Activated CD4-positive, alpha-beta memory T cell treated with anti-CD3 and anti-CD28 coated beads for 36 hours (primary cell): ENCODE data around the gene PCSK2. TPM values are rescaled to one million over a fixed set of nuclear protein-coding genes. Genes with fewer than 3 reads are reported as not detected.

Source experiments
- CTCF ChIA-PET: fragments of 350-600 bp; sonication (Branson Sonifier 250); formaldehyde crosslinking; loops from one replicate; lab custom pipeline; 2021; ENCODE audit warnings: antibody characterized with exemption, inconsistent platforms; lab: Charles Lee
- POLR2A ChIA-PET: fragments of 350-600 bp; sonication (Branson Sonifier 250); formaldehyde crosslinking; loops from one replicate; lab custom pipeline; 2021; ENCODE audit warnings: antibody characterized with exemption; lab: Charles Lee
- DNase-seq: peaks from one replicate; pipeline ENCODE4 v3.0.0-alpha.2; 2020
- H3K27ac Mint-ChIP-seq: one replicate; pipeline ENCODE4 v1.8.0; 2021; ENCODE audit warnings: mixed read lengths
- H3K27me3 Mint-ChIP-seq: one replicate; pipeline ENCODE4 v1.8.0; 2021; ENCODE audit warnings: mixed read lengths
- H3K36me3 Mint-ChIP-seq: one replicate; pipeline ENCODE4 v1.8.0; 2021; ENCODE audit warnings: mixed read lengths
- H3K4me1 Mint-ChIP-seq: one replicate; pipeline ENCODE4 v1.8.0; 2021; ENCODE audit warnings: low read depth, mixed read lengths
- H3K4me3 Mint-ChIP-seq: one replicate; pipeline ENCODE4 v1.8.0; 2021; ENCODE audit warnings: mild to moderate bottlenecking, mixed read lengths
- H3K9me3 Mint-ChIP-seq: one replicate; pipeline ENCODE4 v1.8.0; 2021; ENCODE audit warnings: mixed read lengths
- intact Hi-C: fragments of 100-400 bp; cut with micrococcal nuclease; formaldehyde crosslinking; loops from one replicate; pipeline ENCODE4 v1.15.1; 2023
- total RNA-seq, 2 experiments: library from RNA; stranded (reverse); gene quantifications; one replicate each; pipeline ENCODE4 v1.2.3, GENCODE V29; 2021

The PCSK2 gene
- total RNA-seq, 2 experiments from 2014 or later = not detected

- Mint-ChIP-seq H3K4me3 (no peak overlapping the region), H3K36me3 (no peaks in the 10 kb centered on the region), H3K9me3 (no peaks in the 10 kb centered on the region), H3K27ac (no peak overlapping the region), H3K4me1 (peaks cover 8% of the 10 kb centered on the region), H3K27me3 (peaks cover 3% of the 10 kb centered on the region)
- intact Hi-C loops = no loop called here
- CTCF ChIA-PET = interaction anchor here (1.1 kb wide), 1 partner anchor 21 kb away, joined by 3 read pairs; no protein-coding TSS in a partner anchor
- peak; percentile 33 for DNase-seq
- POLR2A ChIA-PET = no interaction called here
These were observed 298.8 kb downstream of the PCSK2 start for GRCh38 chr20:17525650-17526049.

GRCh38 chr20:17529586-17529985 lies 302.7 kb downstream of the PCSK2 start:
- DNase-seq = no peak
- H3K9me3 Mint-ChIP-seq = no peaks in the 10 kb centered on the region
- ChIA-PET CTCF (interaction anchor here (1.3 to 3.2 kb wide), 3 partner anchors 16 to 409 kb away, joined by 3 to 18 read pairs (median 6); no protein-coding TSS in a partner anchor), POLR2A (no interaction called here)
- intact Hi-C loops = no loop called here
- H3K27ac Mint-ChIP-seq = no peak overlapping the region
- no peak overlapping the region for H3K4me3 Mint-ChIP-seq
- H3K4me1 Mint-ChIP-seq = peaks cover 17% of the 10 kb centered on the region
- peaks cover 3% of the 10 kb centered on the region for H3K27me3 Mint-ChIP-seq
- no peaks in the 10 kb centered on the region for H3K36me3 Mint-ChIP-seq

GRCh38 chr20:17530153-17530552 lies 303.3 kb downstream of the PCSK2 start:
- ChIA-PET POLR2A (no interaction called here), CTCF (interaction anchor here (1.3 to 3.2 kb wide), 5 partner anchors 16 to 409 kb away, joined by 3 to 18 read pairs (median 6); partner anchors contain the start of gene RRBP1)
- Mint-ChIP-seq H3K4me1 (peaks cover 17% of the 10 kb centered on the region), H3K4me3 (peak overlapping the region; percentile 26), H3K27me3 (peaks cover 3% of the 10 kb centered on the region), H3K27ac (no peak overlapping the region), H3K36me3 (no peaks in the 10 kb centered on the region), H3K9me3 (no peaks in the 10 kb centered on the region)
- DNase-seq = no peak
- intact Hi-C loops = loop anchor here (2.0 to 10.0 kb wide), 4 partner anchors 137 to 605 kb away; partner anchors contain the start of genes KAT14, MGME1, PET117 and RRBP1

- H3K4me1 Mint-ChIP-seq = peaks cover 17% of the 10 kb centered on the region
- intact Hi-C loops = loop anchor here (1.0 to 10.0 kb wide), 5 partner anchors 26 to 604 kb away; partner anchors contain the start of genes KAT14, MGME1, PET117 and RRBP1
- ChIA-PET CTCF (interaction anchor here (0.6 to 3.2 kb wide), 13 partner anchors 17 to 408 kb away, joined by 3 to 18 read pairs (median 3); partner anchors contain the start of genes DSTN and RRBP1), POLR2A (interaction anchor here (1.4 to 1.6 kb wide), 2 partner anchors 12 to 151 kb away, joined by 5 read pairs; partner anchors contain the start of gene RRBP1)
- peak within 1 kb of the TSS; percentile 70 for H3K27ac Mint-ChIP-seq
- H3K9me3 Mint-ChIP-seq = no peaks in the 10 kb centered on the region
- H3K27me3 Mint-ChIP-seq = peaks cover 3% of the 10 kb centered on the region
- peak within 1 kb of the TSS; percentile 88 for H3K4me3 Mint-ChIP-seq
- DNase-seq = peak; percentile 72
- H3K36me3 Mint-ChIP-seq = no peaks in the 10 kb centered on the region
These were observed 304.1 kb downstream of the PCSK2 start, which contains the start of gene BFSP1 for GRCh38 chr20:17530716-17531664. Gene BFSP1 (minus strand): TSS chr20:17531379. CDS start chr20:17531329, 50 bp downstream.

GRCh38 chr20:17531665-17532025 lies 304.8 kb downstream of the PCSK2 start:
- H3K4me3 Mint-ChIP-seq = peak overlapping the region; percentile 88
- H3K27ac Mint-ChIP-seq = peak overlapping the region; percentile 70
- POLR2A ChIA-PET = interaction anchor here (1.4 to 1.6 kb wide), 2 partner anchors 13 to 151 kb away, joined by 5 read pairs; partner anchors contain the start of gene RRBP1
- no peaks in the 10 kb centered on the region for H3K36me3 Mint-ChIP-seq
- H3K27me3 Mint-ChIP-seq = peaks cover 3% of the 10 kb centered on the region
- CTCF ChIA-PET = interaction anchor here (0.6 to 3.2 kb wide), 10 partner anchors 23 to 372 kb away, joined by 3 to 18 read pairs (median 3); partner anchors contain the start of genes DSTN and RRBP1
- intact Hi-C loops = loop anchor here (1.0 to 10.0 kb wide), 5 partner anchors 26 to 603 kb away; partner anchors contain the start of genes KAT14, MGME1, PET117 and RRBP1
- H3K4me1 Mint-ChIP-seq = peaks cover 17% of the 10 kb centered on the region
- no peak for DNase-seq
- no peaks in the 10 kb centered on the region for H3K9me3 Mint-ChIP-seq

GRCh38 chr20:17533396-17533795 lies 306.6 kb downstream of the PCSK2 start:
- no peak overlapping the region for H3K4me3 Mint-ChIP-seq
- H3K9me3 Mint-ChIP-seq = no peaks in the 10 kb centered on the region
- POLR2A ChIA-PET = interaction anchor here (0.6 kb wide), 1 partner anchor 323 kb away, joined by 3 read pairs; no protein-coding TSS in a partner anchor
- H3K4me1 Mint-ChIP-seq = peaks cover 21% of the 10 kb centered on the region
- peak; percentile 22 for DNase-seq
- no peak overlapping the region for H3K27ac Mint-ChIP-seq
- peaks cover 7% of the 10 kb centered on the region for H3K27me3 Mint-ChIP-seq
- intact Hi-C loops = loop anchor here (5.0 to 10.0 kb wide), 3 partner anchors 134 to 601 kb away; partner anchors contain the start of genes KAT14, MGME1, PET117 and SNX5
- CTCF ChIA-PET = interaction anchor here (1.0 to 1.5 kb wide), 3 partner anchors 27 to 38 kb away, joined by 3 to 4 read pairs (median 3); no protein-coding TSS in a partner anchor
- H3K36me3 Mint-ChIP-seq = no peaks in the 10 kb centered on the region

- intact Hi-C loops = loop anchor here (5.0 to 10.0 kb wide), 3 partner anchors 133 to 601 kb away; partner anchors contain the start of genes KAT14, MGME1, PET117 and SNX5
- ChIA-PET POLR2A (no interaction called here), CTCF (interaction anchor here (1.1 to 1.5 kb wide), 3 partner anchors 28 to 462 kb away, joined by 3 to 4 read pairs (median 4); no protein-coding TSS in a partner anchor)
- Mint-ChIP-seq H3K36me3 (no peaks in the 10 kb centered on the region), H3K9me3 (no peaks in the 10 kb centered on the region), H3K4me3 (no peak overlapping the region), H3K27me3 (peaks cover 7% of the 10 kb centered on the region), H3K4me1 (peaks cover 25% of the 10 kb centered on the region), H3K27ac (no peak overlapping the region)
- DNase-seq = no peak
These were observed 307.2 kb downstream of the PCSK2 start for GRCh38 chr20:17534077-17534476.
